ENCODE data around the gene PTPN12.
"Not testable (repeated sequence)": the region's sequence is repeated elsewhere in the genome, so short reads cannot be mapped to it uniquely, and the experiment has no call there.

The PTPN12 gene

DNA sequence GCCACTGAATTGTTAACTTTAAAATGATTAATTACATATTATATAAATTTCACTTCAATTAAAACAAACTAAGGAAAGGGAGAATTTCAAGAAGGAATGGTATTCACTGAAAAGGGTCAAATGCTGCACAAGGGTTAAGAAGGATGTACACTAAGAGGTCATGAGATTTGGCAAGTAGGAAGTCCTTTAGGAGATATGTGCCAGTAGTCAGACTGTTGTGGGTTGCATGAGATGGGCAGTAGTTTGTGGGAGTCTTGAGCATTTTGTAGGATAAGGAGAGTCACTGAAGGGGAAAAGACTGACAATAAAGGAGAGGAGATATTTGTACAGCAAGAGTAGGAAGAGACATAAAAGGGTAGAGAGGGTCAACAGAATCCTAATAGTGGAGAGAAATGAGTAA, 12.4 kb upstream of the PTPN12 start:
- H3K36me3 ChIP-seq = no peaks in the 10 kb centered on the region
- peaks cover 19 to 31% of the 10 kb centered on the region in 2 experiments for H3K4me1 ChIP-seq (ENCODE audit: control insufficient read depth in 1 of 2, insufficient read depth in 1 of 2, low read depth in 1 of 2, low read length in 1 of 2)
- H3K27ac ChIP-seq = no peak overlapping the region
- no peaks in the 10 kb centered on the region for H3K27me3 ChIP-seq
- H3K4me3 ChIP-seq (ENCODE audit: low read depth in 1 of 2, low read length in 1 of 2) = no peak overlapping the region
- H3K9me3 ChIP-seq = no peaks in the 10 kb centered on the region
- TF ChIP-seq, protein P1, sequence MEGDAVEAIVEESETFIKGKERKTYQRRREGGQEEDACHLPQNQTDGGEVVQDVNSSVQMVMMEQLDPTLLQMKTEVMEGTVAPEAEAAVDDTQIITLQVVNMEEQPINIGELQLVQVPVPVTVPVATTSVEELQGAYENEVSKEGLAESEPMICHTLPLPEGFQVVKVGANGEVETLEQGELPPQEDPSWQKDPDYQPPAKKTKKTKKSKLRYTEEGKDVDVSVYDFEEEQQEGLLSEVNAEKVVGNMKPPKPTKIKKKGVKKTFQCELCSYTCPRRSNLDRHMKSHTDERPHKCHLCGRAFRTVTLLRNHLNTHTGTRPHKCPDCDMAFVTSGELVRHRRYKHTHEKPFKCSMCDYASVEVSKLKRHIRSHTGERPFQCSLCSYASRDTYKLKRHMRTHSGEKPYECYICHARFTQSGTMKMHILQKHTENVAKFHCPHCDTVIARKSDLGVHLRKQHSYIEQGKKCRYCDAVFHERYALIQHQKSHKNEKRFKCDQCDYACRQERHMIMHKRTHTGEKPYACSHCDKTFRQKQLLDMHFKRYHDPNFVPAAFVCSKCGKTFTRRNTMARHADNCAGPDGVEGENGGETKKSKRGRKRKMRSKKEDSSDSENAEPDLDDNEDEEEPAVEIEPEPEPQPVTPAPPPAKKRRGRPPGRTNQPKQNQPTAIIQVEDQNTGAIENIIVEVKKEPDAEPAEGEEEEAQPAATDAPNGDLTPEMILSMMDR (IDR thresholded peaks at IDR 0.05) = no peak

DNA sequence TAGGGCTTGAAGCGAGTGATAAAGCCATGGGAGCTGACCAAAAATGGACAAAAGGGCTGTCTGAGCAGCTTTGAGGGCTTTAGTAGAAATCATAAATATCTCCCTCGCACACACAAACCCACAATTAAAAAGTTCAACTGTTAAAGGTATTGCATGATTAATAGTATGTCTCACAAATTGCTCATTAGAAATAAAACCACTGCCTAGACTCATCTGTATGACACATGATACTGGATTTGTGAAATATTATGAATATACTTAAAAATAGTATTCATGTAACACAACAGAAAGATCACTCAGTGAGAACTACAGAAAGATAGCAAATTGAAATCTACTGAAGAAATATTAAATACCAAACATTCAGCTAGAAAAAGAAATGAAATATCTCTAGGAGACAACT, 11.9 kb upstream of the PTPN12 start:
- H3K27me3 ChIP-seq = no peaks in the 10 kb centered on the region
- no peaks in the 10 kb centered on the region for H3K36me3 ChIP-seq
- H3K4me3 ChIP-seq (ENCODE audit: low read depth in 1 of 2, low read length in 1 of 2) = no peak overlapping the region
- peaks cover 21 to 36% of the 10 kb centered on the region in 2 experiments for H3K4me1 ChIP-seq (ENCODE audit: control insufficient read depth in 1 of 2, insufficient read depth in 1 of 2, low read depth in 1 of 2, low read length in 1 of 2)
- no peak overlapping the region for H3K27ac ChIP-seq
- no peaks in the 10 kb centered on the region for H3K9me3 ChIP-seq
- TF ChIP-seq, protein P1 (IDR thresholded peaks at IDR 0.05) = no peak

DNA sequence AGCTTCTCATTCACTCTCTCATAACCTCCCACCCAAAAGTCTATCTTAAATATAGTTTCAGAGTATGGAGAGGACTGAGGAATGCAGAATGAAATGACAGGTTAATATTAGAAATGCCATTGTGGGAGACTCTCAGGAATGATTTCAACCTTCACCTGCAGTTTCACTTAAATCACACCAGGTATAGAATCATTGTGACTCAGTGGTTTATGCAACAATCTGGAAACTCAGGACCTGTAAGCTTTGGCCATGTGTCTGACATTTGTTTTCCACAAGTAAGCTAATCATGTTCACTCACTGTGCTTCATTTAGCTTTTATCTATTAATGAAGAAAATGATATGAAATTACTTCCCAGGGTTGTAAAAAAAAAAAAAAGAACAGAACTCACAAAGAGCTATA, 8.7 kb upstream of the PTPN12 start:
- H3K4me1 ChIP-seq (ENCODE audit: control insufficient read depth in 1 of 2, insufficient read depth in 1 of 2, low read depth in 1 of 2, low read length in 1 of 2) = peaks cover 28 to 35% of the 10 kb centered on the region in 2 experiments
- H3K27ac ChIP-seq = no peak overlapping the region
- no peaks in the 10 kb centered on the region for H3K27me3 ChIP-seq
- TF ChIP-seq, protein P1 (IDR thresholded peaks at IDR 0.05) = no peak
- no peak overlapping the region for H3K4me3 ChIP-seq (ENCODE audit: low read depth in 1 of 2, low read length in 1 of 2)
- H3K9me3 ChIP-seq = no peaks in the 10 kb centered on the region
- H3K36me3 ChIP-seq = no peaks in the 10 kb centered on the region

DNA sequence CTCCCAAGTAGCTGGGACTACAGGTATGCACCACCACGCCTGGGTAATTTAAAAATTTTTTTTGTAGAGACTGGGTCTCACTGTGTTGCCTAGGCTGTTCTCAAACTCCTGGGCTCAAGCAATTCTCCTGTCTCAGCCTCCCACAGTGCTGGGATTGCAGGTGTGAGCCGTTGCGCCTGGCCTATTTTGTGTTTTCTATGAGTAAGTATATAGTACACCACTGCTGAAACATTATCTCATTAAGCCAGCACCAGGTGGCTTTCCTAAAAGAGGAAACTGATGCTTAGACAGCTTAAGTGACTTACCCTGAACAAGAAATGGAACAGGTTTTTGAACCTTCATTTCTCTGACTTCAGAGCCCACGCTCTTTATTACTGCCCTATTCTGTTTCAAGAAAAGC, 7.8 kb upstream of the PTPN12 start:
- no peaks in the 10 kb centered on the region for H3K27me3 ChIP-seq
- no peaks in the 10 kb centered on the region for H3K9me3 ChIP-seq
- TF ChIP-seq, protein P1 (IDR thresholded peaks at IDR 0.05) = no peak
- no peak overlapping the region for H3K27ac ChIP-seq
- no peak overlapping the region for H3K4me3 ChIP-seq (ENCODE audit: low read depth in 1 of 2, low read length in 1 of 2)
- H3K4me1 ChIP-seq (ENCODE audit: control insufficient read depth in 1 of 2, insufficient read depth in 1 of 2, low read depth in 1 of 2, low read length in 1 of 2) = peaks cover 28 to 30% of the 10 kb centered on the region in 2 experiments
- H3K36me3 ChIP-seq = no peaks in the 10 kb centered on the region

DNA sequence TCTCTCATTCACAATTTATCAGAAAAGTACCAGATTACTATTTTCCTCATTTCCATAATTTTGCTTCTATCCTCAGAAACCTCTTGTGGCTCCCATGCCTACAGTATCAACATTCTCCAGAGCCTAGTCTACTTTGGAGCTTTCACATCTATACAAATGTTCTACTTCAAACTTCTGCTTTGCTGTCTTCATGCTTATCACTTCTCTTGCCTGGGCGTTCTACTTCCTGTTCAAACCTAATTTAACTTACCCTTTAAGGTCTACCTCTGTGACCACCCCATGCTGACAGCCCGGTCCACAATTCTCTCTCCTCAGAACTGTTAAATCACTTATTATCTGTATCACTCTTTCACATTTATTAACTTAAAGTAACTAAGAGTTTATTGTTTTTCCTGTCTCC, 6.1 kb upstream of the PTPN12 start:
- Histone ChIP-seq H3K27ac (peak overlapping the region; percentile 35), H3K4me1 (ENCODE audit: control insufficient read depth in 1 of 2, insufficient read depth in 1 of 2, low read depth in 1 of 2, low read length in 1 of 2) (peaks cover 26 to 29% of the 10 kb centered on the region in 2 experiments), H3K27me3 (no peaks in the 10 kb centered on the region), H3K36me3 (no peaks in the 10 kb centered on the region), H3K9me3 (no peaks in the 10 kb centered on the region), H3K4me3 (ENCODE audit: low read depth in 1 of 2, low read length in 1 of 2) (no peak overlapping the region)
- TF ChIP-seq, protein P1 (IDR thresholded peaks at IDR 0.05) = no peak

DNA sequence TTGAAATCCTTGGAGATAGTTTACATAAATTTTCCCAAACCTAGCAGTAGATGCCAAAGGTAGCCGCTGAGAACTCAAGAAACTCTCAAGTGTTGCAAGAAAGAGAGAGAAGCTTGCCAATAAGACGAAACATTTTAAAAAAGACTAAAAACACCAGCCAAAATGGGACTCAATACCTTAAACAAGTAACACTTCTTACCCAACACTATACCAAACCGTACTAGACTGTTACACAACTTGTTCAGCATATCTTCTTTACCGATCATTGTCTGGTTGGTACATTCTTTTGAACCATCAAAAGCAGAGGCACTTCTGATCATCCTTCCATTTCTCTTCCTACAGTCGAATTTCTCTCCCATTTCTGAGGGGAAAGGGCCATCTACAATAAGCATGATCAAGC, 4.8 kb upstream of the PTPN12 start:
- H3K9me3 ChIP-seq = no peaks in the 10 kb centered on the region
- no peak overlapping the region for H3K4me3 ChIP-seq (ENCODE audit: low read depth in 1 of 2, low read length in 1 of 2)
- H3K27ac ChIP-seq = peak overlapping the region; percentile 2
- no peaks in the 10 kb centered on the region for H3K27me3 ChIP-seq
- peaks cover 26 to 32% of the 10 kb centered on the region in 2 experiments for H3K4me1 ChIP-seq (ENCODE audit: control insufficient read depth in 1 of 2, insufficient read depth in 1 of 2, low read depth in 1 of 2, low read length in 1 of 2)
- TF ChIP-seq, protein P1 (IDR thresholded peaks at IDR 0.05) = no peak
- no peaks in the 10 kb centered on the region for H3K36me3 ChIP-seq

DNA sequence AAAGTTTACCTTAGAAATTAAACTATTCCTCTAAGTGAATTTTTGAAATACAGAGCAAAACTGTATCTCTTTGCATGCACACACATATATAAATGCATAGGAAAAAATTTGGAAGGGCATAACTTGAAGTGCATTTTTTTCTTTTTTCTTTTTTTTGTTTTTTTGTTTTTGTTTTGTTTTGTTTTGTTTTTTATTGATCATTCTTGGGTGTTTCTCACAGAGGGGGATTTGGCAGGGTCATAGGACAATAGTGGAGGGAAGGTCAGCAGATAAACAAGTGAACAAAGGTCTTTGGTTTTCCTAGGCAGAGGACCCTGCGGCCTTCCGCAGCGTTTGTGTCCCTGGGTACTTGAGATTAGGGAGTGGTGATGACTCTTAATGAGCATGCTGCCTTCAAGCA, 4.4 kb upstream of the PTPN12 start:
- not testable (repeated sequence) for H3K27me3 ChIP-seq; H3K9me3 ChIP-seq; H3K36me3 ChIP-seq; H3K4me3 ChIP-seq (ENCODE audit: low read depth in 1 of 2, low read length in 1 of 2)
- Histone ChIP-seq H3K27ac (peak overlapping the region; percentile 2), H3K4me1 (ENCODE audit: control insufficient read depth in 1 of 2, insufficient read depth in 1 of 2, low read depth in 1 of 2, low read length in 1 of 2) (peaks cover 26 to 32% of the 10 kb centered on the region in 2 experiments)

DNA sequence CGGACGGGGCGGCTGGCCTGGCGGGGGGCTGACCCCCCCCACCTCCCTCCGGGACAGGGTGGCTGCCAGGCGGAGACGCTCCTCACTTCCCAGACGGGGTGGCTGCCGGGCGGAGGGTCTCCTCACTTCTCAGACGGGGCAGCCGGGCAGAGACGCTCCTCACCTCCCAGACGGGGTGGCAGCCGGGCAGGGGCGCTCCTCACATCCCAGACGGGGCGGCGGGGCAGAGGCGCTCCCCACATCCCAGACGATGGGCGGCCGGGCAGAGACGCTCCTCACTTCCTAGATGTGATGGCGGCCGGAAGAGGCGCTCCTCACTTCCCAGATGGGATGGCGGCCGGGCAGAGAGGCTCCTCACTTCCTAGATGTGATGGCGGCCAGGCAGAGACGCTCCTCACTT, 3.0 kb upstream of the PTPN12 start:
- not testable (repeated sequence) for H3K9me3 ChIP-seq; H3K27ac ChIP-seq; H3K36me3 ChIP-seq; H3K27me3 ChIP-seq; H3K4me3 ChIP-seq (ENCODE audit: low read depth in 1 of 2, low read length in 1 of 2)
- H3K4me1 ChIP-seq (ENCODE audit: control insufficient read depth in 1 of 2, insufficient read depth in 1 of 2, low read depth in 1 of 2, low read length in 1 of 2) = peaks cover 34 to 39% of the 10 kb centered on the region in 2 experiments

Measured in neutrophil (primary cell).